Caco-2 (cell line): ENCODE data around the gene SPPL2A. TPM values are rescaled to one million over a fixed set of nuclear protein-coding genes. Genes with fewer than 3 reads are reported as not detected.

ENCODE experiments used
- BruUV-seq: library from RNA; stranded (reverse); fragments of 400-500 nt; replicated peaks from 2 replicates; lab custom pipeline; 2021; lab: Mats Ljungman, UMichigan
- CTCF ChIA-PET: fragments of 300-600 bp; sonication (Branson Sonifier 250); formaldehyde crosslinking; loops from one replicate; lab custom pipeline; 2022; ENCODE audit warnings: antibody characterized with exemption; lab: Charles Lee
- POLR2A ChIA-PET: fragments of 300-600 bp; sonication (Branson Sonifier 250); formaldehyde crosslinking; loops from one replicate; lab custom pipeline; 2022; ENCODE audit warnings: antibody characterized with exemption; lab: Charles Lee
- DNase-seq, 2 experiments: peaks; one replicate each; pipeline versions ENCODE4 v3.0.0 to v3.0.0-alpha.2; 2020 to 2022
- H3K27me3 ChIP-seq: replicated peaks from 2 replicates; pipeline ENCODE4 v1.6.0; 2011; ENCODE audit warnings: low read length; ENCODE audit not compliant: control insufficient read depth, insufficient read depth
- H3K36me3 ChIP-seq: 2 replicates; pipeline ENCODE4 v1.5.1; 2011; ENCODE audit warnings: low read length; ENCODE audit not compliant: control insufficient read depth, insufficient read depth
- H3K4me1 ChIP-seq: fragments of 250-450 bp; sonication (Bioruptor Pico); 2 replicates; pipeline ENCODE4 v1.5.1; 2020; ENCODE audit warnings: mild to moderate bottlenecking
- H3K4me3 ChIP-seq: 2 replicates; pipeline ENCODE4 v1.5.1; 2011; ENCODE audit warnings: low read depth, mild to moderate bottlenecking, control low read depth, low read length
- H3K9me3 ChIP-seq: fragments of 250-450 bp; sonication (Bioruptor Pico); 2 replicates; pipeline ENCODE4 v1.5.1; 2020; ENCODE audit warnings: mild to moderate bottlenecking, moderate library complexity
- H3K27ac Mint-ChIP-seq: one replicate; pipeline ENCODE4 v1.8.0; 2022; ENCODE audit warnings: mixed read lengths; ENCODE audit not compliant: unreplicated experiment
- H3K27me3 Mint-ChIP-seq: one replicate; pipeline ENCODE4 v1.8.0; 2022; ENCODE audit warnings: mixed read lengths; ENCODE audit not compliant: insufficient read depth, unreplicated experiment
- H3K36me3 Mint-ChIP-seq: one replicate; pipeline ENCODE4 v1.8.0; 2022; ENCODE audit warnings: mild to moderate bottlenecking, mixed read lengths; ENCODE audit not compliant: insufficient read depth, unreplicated experiment
- H3K4me1 Mint-ChIP-seq: one replicate; pipeline ENCODE4 v1.8.0; 2022; ENCODE audit warnings: low read depth, mixed read lengths; ENCODE audit not compliant: unreplicated experiment
- H3K4me3 Mint-ChIP-seq: one replicate; pipeline ENCODE4 v1.8.0; 2022; ENCODE audit warnings: mild to moderate bottlenecking, moderate library complexity, mixed read lengths; ENCODE audit not compliant: unreplicated experiment
- H3K9me3 Mint-ChIP-seq: one replicate; pipeline ENCODE4 v1.8.0; 2022; ENCODE audit warnings: mixed read lengths; ENCODE audit not compliant: unreplicated experiment
- CTCF ChIP-seq, 2 experiments: fragments of 200-600 bp in 1 of 2; IDR thresholded peaks; 1 replicate in 1 of 2; 2 replicates in 1 of 2; pipeline versions ENCODE4 v1.5.1 to v1.8.0; 2011 to 2022; ENCODE audit warnings: antibody characterized with exemption in 1 of 2, control low read depth in 1 of 2, inconsistent platforms in 1 of 2, low read depth in 1 of 2, low read length in 1 of 2, mild to moderate bottlenecking in 1 of 2, moderate library complexity in 1 of 2; ENCODE audit not compliant: insufficient read depth in 1 of 2, severe bottlenecking in 1 of 2, unreplicated experiment in 1 of 2
- intact Hi-C: fragments of 100-400 bp; cut with micrococcal nuclease; formaldehyde crosslinking; loops from one replicate; pipeline ENCODE4 v1.10.0; 2022; ENCODE audit not compliant: unreplicated experiment
- total RNA-seq: library from RNA; stranded (reverse); gene quantifications from 2 replicates; pipeline ENCODE4 v1.2.3, GENCODE V29; 2022

Gene SPPL2A
- total RNA-seq, 1 experiment from 2014 or later = 131 TPM

GRCh38 chr15:50710585-50710984 is 54.9 kb downstream of the SPPL2A start:
- H3K27ac Mint-ChIP-seq = no peak overlapping the region
- H3K36me3 Mint-ChIP-seq = peaks cover 27% of the 10 kb centered on the region
- no peak for TF ChIP-seq CTCF (IDR thresholded peaks at IDR 0.05; ENCODE audit: insufficient read depth in 1 of 2, low read depth in 1 of 2, low read length in 1 of 2, severe bottlenecking in 1 of 2, unreplicated experiment in 1 of 2)
- no TSS peak for BruUV-seq
- no peaks in the 10 kb centered on the region for H3K4me1 ChIP-seq
- CTCF ChIA-PET = no interaction called here
- no peaks in the 10 kb centered on the region for H3K9me3 Mint-ChIP-seq
- H3K36me3 ChIP-seq = no peaks in the 10 kb centered on the region
- H3K4me1 Mint-ChIP-seq = no peaks in the 10 kb centered on the region
- no peaks in the 10 kb centered on the region for H3K27me3 ChIP-seq
- intact Hi-C loops = no loop called here
- DNase-seq = no peak
- POLR2A ChIA-PET = no interaction called here
- no peaks in the 10 kb centered on the region for H3K9me3 ChIP-seq
- H3K4me3 Mint-ChIP-seq = no peak overlapping the region
- H3K27me3 Mint-ChIP-seq = no peaks in the 10 kb centered on the region
- H3K4me3 ChIP-seq = no peak overlapping the region

- no TSS peak for BruUV-seq
- Mint-ChIP-seq H3K4me1 (no peaks in the 10 kb centered on the region), H3K4me3 (no peak overlapping the region), H3K9me3 (no peaks in the 10 kb centered on the region), H3K36me3 (peaks cover 26% of the 10 kb centered on the region), H3K27ac (no peak overlapping the region), H3K27me3 (no peaks in the 10 kb centered on the region)
- ChIA-PET CTCF (no interaction called here), POLR2A (no interaction called here)
- Histone ChIP-seq H3K9me3 (no peaks in the 10 kb centered on the region), H3K4me1 (no peaks in the 10 kb centered on the region), H3K27me3 (no peaks in the 10 kb centered on the region), H3K4me3 (no peak overlapping the region), H3K36me3 (no peaks in the 10 kb centered on the region)
- no peak for TF ChIP-seq CTCF (IDR thresholded peaks at IDR 0.05; ENCODE audit: insufficient read depth in 1 of 2, low read depth in 1 of 2, low read length in 1 of 2, severe bottlenecking in 1 of 2, unreplicated experiment in 1 of 2)
- DNase-seq = no peak
- intact Hi-C loops = no loop called here
Measured at GRCh38 chr15:50707878-50708427, 57.6 kb downstream of the SPPL2A start.

- Mint-ChIP-seq H3K4me1 (no peaks in the 10 kb centered on the region), H3K4me3 (no peak overlapping the region), H3K9me3 (no peaks in the 10 kb centered on the region), H3K27me3 (no peaks in the 10 kb centered on the region), H3K36me3 (peaks cover 23% of the 10 kb centered on the region), H3K27ac (no peak overlapping the region)
- intact Hi-C loops = no loop called here
- no peak for TF ChIP-seq CTCF (IDR thresholded peaks at IDR 0.05; ENCODE audit: insufficient read depth in 1 of 2, low read depth in 1 of 2, low read length in 1 of 2, severe bottlenecking in 1 of 2, unreplicated experiment in 1 of 2)
- DNase-seq = no peak
- Histone ChIP-seq H3K4me3 (no peak overlapping the region), H3K4me1 (no peaks in the 10 kb centered on the region), H3K27me3 (no peaks in the 10 kb centered on the region), H3K9me3 (no peaks in the 10 kb centered on the region), H3K36me3 (no peaks in the 10 kb centered on the region)
- no TSS peak for BruUV-seq
- POLR2A ChIA-PET = no interaction called here
- CTCF ChIA-PET = no interaction called here
Measured at GRCh38 chr15:50702762-50703334, 62.7 kb downstream of the SPPL2A start.
